HG03039 (cell line): ENCODE measurements around the gene RNF31.

ENCODE experiments used
- ATAC-seq: cut with Tn5 transposase; IDR thresholded peaks from one replicate; pipeline ENCODE4 v1.9.1; 2021; ENCODE audit warnings: mild to moderate bottlenecking, moderate library complexity; ENCODE audit not compliant: unreplicated experiment

RNF31 gene

DNA sequence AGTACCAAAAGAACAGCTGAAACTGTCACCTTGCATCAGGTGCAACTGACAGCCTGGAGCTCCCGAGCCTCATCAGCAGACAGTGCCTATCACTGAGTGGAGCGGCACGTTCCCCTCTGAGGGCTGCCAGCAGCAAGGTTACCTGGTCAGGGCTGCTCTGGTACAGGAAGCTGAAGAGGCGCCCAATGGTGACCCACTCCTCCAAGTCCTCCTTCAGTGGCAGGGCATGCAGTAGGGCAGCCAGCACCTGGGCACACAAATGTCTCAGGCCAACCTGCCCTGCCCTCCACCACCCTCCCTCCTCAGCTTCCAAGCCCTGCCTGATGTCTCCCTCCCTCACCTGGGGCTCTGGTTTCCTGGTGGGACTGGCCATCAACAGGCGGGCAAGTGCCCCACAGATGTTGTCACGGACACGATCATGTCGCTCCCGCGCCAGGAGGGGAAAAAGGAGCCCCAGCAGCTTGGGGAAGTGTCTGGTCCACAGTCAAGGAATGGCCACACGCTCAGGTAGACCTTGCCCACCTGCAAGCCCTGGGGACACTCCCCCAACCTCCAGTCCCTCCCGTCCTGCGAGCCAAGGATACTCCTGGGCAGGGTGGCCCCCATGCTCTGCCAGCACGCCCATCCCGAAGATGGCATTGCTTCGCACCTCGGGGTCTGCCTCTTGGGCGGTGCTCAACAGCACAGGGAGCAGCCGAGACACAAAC, 34.2 kb downstream of the RNF31 start:
- no peak for ATAC-seq

DNA sequence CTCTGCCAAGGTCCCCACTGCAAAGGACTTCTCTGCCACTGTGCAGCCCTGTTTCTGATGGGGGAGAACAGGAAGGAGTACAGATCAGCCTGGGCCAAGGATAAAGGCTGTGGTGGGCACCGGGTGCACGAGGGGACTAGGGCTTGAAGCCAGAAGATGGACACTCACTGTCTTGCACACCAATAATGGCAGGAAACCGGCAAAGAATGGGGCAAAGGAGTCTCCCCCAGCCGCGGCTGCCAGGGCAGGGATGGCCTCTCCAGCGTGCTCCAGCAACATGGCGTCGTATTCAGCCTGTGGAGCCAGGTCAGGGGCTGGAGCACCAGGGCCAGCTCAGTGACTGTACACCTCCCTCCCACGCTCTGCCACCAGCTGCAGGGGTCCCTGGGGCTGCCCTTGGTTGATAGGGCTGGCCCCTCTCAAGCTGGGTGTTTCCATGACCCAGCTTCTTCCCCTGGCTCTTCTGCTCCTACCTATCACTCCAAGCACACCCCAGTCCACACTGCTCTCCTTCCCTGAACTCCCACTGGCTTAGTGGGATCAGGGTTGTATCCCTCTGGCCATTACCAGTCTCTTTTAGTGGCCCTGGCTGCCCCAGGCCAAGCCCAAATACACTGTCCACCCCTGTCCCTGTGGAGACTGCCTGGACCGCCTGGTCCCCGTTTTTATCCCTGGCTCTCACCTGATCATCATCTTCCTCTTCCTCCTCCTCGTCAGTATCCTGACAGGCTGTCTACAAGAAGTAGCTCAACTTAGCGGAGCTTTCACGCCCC, 35.0 kb downstream of the RNF31 start:
- no peak for ATAC-seq

DNA sequence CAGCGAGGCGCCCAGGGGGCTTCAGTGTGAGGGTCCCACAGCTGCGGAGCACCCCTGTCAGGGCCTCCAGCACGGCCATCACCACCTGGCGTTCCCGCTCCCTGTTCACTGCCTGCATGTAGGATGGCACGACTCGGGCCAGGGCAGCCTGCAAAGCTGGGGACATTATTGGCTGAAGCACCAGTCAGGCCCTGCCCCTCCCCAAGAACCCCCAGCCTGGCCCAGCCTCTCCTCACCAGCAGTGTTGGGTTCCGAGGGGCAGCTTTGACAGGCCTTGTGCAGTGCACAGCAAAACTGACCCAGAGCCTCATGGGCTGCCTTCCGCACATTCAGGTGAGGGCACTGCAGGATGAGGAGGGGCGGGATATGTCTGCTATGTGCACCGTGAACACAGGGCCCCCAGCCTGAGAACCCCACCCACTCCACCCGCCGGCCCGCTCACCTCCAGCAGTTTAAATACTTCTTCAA, 35.8 kb downstream of the RNF31 start:
- ATAC-seq: no peak

DNA sequence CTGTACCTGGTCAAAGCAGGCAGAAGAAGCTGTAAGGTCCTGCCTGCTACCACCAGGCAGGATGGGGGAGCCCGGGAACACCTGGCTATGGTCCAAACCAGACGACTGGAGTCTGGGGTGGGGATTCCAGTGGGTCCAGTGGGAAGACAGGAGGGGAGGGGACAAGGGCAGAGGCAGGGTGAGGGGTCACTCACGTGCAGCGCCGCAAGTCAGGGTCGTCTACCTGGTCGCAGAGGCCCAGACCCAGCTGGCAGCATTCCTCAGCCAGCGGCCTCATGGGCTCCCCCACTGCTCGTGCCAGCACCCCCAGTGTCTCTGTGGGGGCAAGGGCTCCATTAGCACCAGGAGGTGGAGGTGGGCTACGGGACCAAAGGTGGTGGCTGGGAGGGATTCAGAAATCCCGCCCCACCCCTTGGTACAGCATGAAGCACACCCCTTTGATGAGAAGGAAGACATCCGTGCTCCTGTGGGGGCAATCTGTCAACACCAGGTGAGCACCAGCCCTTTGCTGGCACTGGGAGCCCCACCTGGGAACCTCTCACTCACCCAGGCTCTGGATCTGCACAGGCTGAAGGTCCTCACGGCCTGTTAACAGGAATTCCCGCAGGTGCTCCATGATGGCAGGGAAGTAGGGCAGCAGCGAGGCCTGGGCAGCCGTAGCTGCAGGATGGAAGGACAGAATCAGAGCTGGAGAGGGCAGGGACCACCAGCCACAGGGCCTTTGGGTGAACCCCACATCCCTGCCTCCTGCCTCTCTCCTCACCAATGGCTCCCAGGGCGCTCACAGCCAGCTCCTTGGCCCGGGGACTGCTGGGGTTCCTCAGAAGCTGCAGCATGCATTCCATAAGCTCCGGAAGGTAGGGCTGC, 37.0 kb downstream of the RNF31 start:
- ATAC-seq: no peak

DNA sequence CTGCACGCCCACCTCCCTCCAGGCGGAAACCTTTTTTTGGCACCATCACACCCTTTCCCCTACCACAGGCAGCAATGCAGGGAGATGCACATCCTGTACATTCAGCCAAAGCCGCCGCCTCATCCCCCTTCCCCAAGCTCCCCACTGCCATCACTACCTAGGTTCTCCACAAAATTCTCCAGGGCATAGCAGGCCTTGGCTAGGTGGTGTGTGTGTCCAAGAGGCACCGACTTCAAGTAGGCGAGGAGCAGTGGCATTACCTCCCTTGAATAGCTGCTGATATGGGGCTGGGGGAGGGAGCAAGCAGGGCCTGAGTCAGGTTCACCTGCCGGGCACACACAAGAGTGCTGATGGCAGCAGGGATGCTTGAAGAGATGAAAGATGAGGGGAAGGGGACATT, 37.7 kb downstream of the RNF31 start:
- no peak for ATAC-seq

DNA sequence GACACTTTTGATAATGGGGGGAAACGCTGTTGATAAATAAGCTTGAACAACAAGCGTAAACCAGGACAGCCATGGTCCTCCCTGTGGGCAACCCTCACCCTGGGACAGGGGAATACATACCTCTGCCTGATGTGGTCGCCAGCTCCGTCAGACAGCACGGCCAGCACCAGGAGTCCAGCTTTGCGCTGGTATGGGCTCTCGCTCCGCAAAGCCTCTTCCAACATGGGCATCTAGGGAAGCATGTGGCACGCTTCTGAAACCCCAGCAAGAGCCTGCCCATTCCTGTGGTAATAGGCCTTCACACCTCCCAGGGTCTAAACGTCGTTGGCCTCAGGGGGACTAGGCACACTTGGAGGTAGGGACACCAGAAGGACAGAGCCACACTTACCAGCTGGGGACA, 38.4 kb downstream of the RNF31 start:
- no peak for ATAC-seq

DNA sequence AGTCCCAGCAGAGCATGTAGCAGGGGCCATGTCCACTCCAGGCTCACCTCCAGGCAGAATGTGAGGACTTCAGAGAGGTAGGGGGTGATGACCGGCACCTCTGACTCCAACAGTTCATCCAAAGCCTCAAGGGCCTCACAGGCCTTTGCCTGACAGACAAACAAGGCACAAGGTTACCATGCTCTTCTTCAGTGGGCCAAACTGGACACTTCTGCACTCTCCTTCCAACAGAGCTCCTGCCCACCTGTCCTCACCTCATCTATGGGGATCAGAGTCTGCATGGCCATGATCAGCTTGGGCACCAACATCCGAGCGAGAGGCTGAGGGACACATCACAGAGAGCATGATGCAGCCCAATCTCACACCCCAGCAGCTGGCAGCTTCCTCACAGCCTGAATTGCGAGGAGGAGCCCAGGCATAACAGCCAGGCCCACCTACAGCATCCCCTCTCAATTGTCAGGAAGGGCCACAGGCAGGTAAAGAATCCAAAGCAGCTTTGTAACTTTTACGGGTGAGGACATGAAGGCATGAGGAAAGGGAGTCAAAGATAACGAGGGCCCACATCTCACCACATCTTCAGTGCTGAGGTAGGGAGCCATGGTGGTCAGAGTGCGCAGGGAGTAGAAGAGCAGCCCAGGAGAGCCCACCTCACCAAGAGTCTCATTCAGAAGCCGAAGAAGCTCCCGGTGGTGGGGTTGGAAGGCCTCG, 39.7 kb downstream of the RNF31 start:
- no peak for ATAC-seq

DNA sequence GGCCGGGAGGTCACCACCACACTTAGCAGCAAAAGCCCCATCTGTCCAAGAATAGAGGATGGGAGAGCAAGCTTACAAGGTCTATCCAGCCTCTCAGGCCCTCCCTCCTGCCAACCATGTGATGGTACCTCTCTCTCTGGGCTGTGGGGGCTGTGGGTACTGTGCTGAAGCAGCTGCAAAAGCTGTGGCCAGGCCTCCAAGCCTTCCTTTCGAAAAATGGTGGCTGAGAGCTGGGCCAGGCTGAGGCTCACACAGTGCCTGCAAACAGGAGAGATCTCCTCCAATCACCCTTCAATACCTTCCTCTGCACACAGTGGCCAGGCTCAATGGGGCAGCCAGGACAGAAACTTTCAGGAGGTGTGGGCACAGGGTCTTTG, 40.2 kb downstream of the RNF31 start:
- ATAC-seq: no peak

DNA sequence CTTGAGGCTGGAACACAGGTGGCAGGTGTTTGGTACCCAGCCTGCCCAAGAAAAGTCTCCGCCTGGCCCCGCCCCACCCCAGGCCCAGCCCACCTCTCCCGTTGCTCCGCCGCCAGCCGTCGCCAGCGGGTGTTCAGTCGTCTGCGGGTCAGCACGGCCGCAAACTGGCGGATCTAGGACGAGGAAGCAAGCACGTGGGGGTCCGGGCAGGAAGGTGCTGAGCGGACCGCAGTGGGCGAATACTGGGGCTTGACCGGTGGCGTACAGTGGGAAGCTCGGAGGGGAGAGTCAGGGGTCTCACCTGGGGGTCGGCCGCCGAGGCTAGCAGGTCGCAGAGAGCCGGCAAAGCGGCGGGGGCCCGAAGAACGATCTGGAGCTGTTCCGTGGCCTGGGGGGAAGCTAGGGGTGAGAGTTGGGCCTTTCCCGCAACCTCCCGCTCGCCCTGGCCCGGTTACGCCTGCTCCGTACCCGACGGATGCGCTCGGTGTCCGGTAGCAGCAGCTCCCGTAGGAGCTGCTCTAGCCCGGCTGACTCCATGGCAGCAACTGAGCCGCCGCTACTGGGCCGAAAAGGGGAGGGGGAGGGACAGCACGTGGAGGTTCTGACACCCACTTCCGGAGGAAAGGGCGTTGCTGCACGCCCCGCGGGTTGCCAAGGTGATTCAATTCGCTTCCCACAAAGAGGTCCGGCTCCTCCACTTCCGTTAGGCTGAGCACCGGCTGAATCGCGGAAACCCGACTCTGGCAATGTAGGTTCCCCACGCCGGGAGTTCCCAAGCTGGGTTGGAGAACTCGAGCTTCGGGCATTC, 41.2 kb downstream of the RNF31 start, which contains the start of gene IPO4:
TSS of gene IPO4 (minus strand) at position 566 of the 808 bp plus-strand sequence. CDS start at position 537, 29 bp downstream.
- ATAC-seq: peak; percentile 80

DNA sequence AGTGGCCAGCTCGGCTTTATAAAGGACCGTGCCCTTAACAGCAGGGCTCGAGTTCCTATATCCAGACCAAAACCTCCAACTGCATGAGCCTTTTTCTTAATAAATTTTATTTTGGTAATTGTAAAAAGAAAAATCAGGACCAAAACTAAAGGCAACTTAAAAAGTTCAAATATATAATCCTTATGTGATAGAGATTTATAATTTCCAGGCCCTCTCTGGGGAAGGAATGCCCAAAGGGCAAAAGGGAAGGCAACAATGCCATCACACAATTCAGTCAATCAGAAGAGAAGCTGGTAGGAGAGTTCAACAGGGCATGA, 41.7 kb downstream of the RNF31 start:
- no peak for ATAC-seq

DNA sequence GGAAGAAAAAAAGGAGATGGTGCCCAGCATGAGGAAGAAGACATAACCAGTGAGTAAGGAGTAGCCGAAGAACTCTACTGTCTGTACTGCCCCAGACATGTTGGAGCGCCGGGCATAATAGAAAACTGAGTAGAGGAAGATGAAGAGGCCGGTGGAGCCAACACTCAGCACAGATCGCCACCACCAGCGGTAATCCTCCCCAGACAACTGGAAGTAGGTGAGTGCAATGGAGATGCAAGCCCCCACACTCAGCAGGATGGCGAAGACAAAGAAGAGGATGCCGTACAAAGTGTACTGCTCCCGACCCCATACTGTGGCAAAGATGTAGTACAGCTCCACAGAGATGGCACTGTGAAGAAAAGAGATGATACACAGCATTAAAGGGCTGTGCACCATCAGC, 42.2 kb downstream of the RNF31 start:
- ATAC-seq: no peak

DNA sequence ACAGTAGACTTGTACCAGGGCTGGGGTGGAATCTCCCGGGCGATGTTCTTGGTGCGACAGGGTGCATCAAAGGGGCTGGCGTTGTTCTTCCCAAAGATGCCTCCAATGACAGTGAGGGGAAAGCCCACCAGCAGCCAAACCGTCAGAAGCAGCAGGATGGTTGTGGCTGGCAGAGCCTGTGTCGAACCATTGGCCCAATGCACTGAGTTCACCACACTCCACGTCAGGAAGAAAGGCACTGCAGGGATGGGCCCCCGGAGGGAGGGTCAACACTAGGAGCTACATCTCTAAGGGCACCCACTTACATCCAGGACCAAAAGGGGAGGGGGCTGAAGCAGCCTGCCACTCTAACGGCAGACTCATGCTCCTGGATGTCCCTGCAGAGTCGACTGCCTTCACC, 43.1 kb downstream of the RNF31 start:
- no peak for ATAC-seq

DNA sequence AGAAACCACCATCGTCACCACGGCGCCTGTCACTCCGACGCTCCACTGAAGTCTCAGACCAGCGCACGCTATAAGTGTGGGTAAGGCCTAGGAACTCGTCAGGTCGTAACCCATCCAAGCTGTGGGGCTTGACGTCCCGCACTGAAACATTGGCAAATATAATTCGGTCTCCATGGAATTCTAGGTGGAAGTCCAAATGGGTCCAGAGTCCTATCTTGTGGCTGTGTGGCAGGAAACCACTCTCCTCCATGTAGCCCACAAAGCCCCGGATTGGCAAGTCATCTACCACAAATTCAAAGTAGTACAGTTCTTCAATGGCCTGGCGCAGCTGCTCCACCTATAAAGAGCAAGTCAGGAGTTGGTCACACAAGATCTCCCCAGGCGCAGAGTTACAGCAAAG, 45.6 kb downstream of the RNF31 start:
- ATAC-seq: no peak

DNA sequence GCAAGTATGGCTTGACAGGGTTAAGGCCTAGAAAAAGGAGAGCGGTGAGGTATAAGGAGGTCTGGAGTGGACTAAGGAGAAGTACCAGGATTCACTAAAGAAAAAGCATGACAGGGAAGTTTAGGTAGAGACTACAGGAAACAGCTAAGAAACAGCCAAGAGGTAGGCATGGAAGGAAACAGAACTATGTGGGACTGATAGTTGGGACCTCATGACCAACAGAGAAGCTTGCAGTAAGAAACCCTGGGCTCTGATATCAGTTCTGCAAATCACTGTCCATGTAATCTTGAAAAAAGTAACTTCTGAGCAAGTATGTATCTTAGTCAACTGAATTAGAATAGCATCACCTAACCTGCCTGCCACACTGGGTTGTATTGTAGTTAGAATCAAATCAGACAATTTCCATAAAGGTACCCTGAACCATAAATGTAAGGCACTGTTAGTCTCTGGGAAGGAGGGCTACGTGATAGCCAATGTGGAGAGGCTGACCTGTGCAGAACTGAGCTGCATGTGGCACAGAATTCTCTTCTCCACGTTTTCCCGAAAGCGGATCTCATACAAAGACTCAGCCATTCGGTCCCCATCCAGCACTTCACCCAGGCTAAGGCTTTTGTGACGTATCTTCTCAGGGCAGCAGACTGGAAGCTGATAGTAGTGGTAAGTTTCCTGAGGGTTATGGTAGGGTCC, 47.0 kb downstream of the RNF31 start:
- ATAC-seq: no peak

DNA sequence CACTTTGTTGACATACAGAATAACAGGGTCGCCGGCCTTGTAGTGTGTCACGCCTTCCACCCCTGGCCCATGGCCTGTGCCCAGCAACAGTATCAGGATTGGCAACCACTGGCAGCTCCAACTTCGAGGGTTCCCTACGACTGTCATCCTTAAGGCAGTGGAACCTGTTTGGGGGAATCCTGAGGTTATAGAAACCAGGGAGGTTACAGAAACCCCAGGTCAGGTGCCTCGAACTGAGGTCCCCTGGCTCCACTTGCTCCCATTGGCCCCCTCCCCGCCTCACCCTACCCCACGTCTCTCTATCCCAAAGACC, 47.5 kb downstream of the RNF31 start:
- no peak for ATAC-seq

DNA sequence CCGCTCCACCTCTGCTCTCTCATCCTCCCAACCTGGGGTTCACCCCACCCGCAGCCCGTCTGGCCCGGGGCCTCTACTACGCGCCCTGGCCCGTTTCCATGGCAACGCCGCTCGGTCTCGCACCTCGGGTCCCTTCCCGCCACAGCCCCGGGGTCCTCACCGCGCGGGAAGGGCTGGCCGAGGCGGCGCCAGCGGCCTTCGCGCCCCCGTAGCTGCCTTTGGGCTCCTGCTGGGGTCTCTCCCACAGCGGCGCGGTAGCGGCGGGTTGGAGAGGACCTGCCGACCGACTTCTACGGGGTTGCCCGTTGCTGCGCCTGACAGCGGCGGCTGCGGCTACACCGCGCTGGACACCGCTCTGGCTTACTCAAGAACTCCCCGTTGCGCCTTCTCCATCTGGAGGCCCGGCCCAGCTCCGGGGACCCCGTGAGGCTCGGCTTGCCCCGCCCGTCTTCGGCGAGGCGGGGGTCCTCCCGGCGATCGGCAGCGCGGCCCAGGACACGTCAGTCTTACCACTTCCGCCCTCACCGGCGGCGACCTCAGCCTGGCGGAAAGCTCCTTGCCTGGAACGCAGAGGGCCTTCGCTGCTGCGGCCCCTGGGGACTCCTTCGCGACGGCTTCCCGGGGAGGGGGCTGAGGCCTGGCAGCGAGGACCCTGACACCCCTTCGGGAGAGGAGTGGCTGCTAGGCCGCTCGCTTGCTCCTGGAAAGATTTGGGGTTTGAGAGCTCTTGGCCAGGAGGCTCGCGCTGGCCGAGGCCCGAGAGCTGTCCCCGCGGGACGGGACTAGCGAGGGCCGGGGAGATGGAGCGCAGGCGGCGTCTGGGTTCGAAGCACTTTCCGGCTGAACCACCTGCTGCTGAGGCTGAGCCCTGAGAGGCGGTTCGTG, 48.1 kb downstream of the RNF31 start, which contains the start of gene TM9SF1:
TSS of gene TM9SF1 (minus strand) at position 256 of the 885 bp plus-strand sequence. CDS start 422 bp downstream, outside the sequence.
- ATAC-seq: peak; percentile 79

DNA sequence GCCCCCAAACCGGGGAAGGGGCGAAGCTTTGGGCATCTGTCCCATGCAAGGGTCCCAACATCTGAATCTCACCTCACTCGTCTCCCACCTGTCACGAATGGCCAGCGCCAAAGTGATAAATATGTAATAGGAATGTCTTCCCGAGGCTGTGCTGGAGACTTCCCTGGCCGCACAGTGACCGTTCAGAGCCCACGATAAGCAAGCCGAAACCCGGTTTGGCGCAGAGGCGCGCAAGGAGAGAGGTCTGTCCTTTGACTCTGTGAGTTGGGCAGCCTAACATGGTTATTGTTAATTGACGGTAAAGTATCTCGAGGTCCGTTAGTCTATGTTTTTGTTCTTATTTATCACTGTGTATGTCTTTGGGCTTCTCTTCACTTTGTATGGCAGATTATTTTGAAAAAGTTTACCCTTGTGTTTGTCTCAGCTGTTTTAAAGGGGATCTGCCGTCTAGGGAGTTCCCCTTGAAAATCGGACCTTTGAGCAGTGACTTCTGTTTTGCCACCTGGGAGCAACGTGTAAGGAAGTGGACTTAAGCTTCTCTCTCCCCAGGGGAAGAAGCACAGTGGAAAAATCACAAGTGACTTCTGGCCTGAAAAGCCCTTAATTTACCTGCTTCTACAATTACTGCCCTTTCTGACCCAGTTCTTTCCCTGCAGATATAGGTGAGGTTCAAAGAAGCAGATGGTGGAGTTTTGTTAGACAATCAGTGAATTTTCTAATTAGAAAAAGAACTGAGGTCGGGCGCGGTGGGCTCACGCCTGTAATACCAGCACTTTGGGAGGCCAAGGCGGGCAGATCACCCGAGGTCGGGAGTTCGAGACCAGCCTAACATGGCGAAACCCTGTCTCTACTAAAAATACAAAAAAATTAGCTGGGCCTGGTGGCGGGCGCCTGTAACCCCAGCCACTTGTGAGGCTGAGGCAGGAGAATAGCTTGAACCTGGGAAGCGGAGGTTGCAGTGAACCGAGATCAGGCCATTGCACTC, 49.1 kb downstream of the RNF31 start:
- no peak for ATAC-seq
